Osteoblast (primary cell): ENCODE measurements around the gene EYS. TPM values are rescaled to one million over a fixed set of nuclear protein-coding genes. Genes with fewer than 3 reads are reported as not detected.

ENCODE experiments used
- DNase-seq: peaks from one replicate; pipeline ENCODE4 v3.0.0; 2011; ENCODE audit warnings: low spot score, mixed read lengths; ENCODE audit not compliant: insufficient read length; ENCODE audit errors: missing footprints
- H2AFZ ChIP-seq: 2 replicates; pipeline ENCODE4 v1.6.0; 2011; ENCODE audit warnings: mild to moderate bottlenecking, low read length
- H3K27ac ChIP-seq: 2 replicates; pipeline ENCODE4 v1.5.1; 2011; ENCODE audit warnings: mild to moderate bottlenecking, low read depth, low read length, moderate library complexity
- H3K27me3 ChIP-seq: 2 replicates; pipeline ENCODE4 v1.6.0; 2012; ENCODE audit warnings: mild to moderate bottlenecking, control low read depth, inconsistent platforms, low read length, moderate library complexity; ENCODE audit not compliant: insufficient read depth
- H3K36me3 ChIP-seq: 2 replicates; pipeline ENCODE4 v1.5.1; 2011; ENCODE audit warnings: mild to moderate bottlenecking, low read length, control low read depth, moderate library complexity; ENCODE audit not compliant: insufficient read depth
- H3K4me1 ChIP-seq: 2 replicates; pipeline ENCODE4 v1.5.1; 2011; ENCODE audit warnings: mild to moderate bottlenecking, low read length, control low read depth, moderate library complexity; ENCODE audit not compliant: insufficient read depth
- H3K4me2 ChIP-seq: 2 replicates; pipeline ENCODE4 v1.6.0; 2011; ENCODE audit warnings: mild to moderate bottlenecking, low read length; ENCODE audit not compliant: insufficient read depth
- H3K4me3 ChIP-seq: fragments of 200-600 bp; sonication (generic); 3 replicates; pipeline ENCODE4 v1.5.1; 2012; ENCODE audit warnings: mild to moderate bottlenecking, low read length, inconsistent platforms; ENCODE audit not compliant: insufficient read depth
- H3K79me2 ChIP-seq: 2 replicates; pipeline ENCODE4 v1.6.0; 2012; ENCODE audit warnings: mild to moderate bottlenecking, low read length, control low read depth, inconsistent platforms; ENCODE audit not compliant: insufficient read depth
- H3K9me3 ChIP-seq: 2 replicates; pipeline ENCODE4 v1.5.1; 2011; ENCODE audit warnings: low read depth, low read length, control low read depth
- H4K20me1 ChIP-seq: 2 replicates; pipeline ENCODE4 v1.6.0; 2012; ENCODE audit warnings: mild to moderate bottlenecking, low read length, control low read depth; ENCODE audit not compliant: insufficient read depth
- CTCF ChIP-seq: IDR thresholded peaks from 2 replicates; pipeline ENCODE4 v1.5.1; 2011; ENCODE audit warnings: mild to moderate bottlenecking, low read depth, low read length, moderate library complexity; ENCODE audit errors: extremely low read depth
- total RNA-seq: library from RNA; depleted of rRNA; stranded (reverse); fragments of >200 nt; gene quantifications from 2 replicates; pipeline ENCODE4 v1.2.3, GENCODE V29; 2012

Gene EYS
- total RNA-seq, 1 donor: under 0.01 TPM

- Histone ChIP-seq H3K4me2 (no peak overlapping the region), H3K27me3 (no peaks in the 10 kb centered on the region), H3K27ac (no peak overlapping the region), H3K36me3 (no peaks in the 10 kb centered on the region), H3K9me3 (peaks cover 5% of the 10 kb centered on the region), H2AFZ (no peak overlapping the region), H3K79me2 (no peaks in the 10 kb centered on the region), H4K20me1 (no peaks in the 10 kb centered on the region), H3K4me1 (no peaks in the 10 kb centered on the region), H3K4me3 (no peak overlapping the region)
- TF ChIP-seq CTCF: no peak
- no peak for DNase-seq
Observed at GRCh38 chr6:65157025-65157424, 550.0 kb downstream of the EYS start.

- Histone ChIP-seq H3K4me3 (no peak overlapping the region), H3K27ac (no peak overlapping the region), H3K4me2 (no peak overlapping the region), H4K20me1 (no peaks in the 10 kb centered on the region), H2AFZ (no peak overlapping the region), H3K27me3 (no peaks in the 10 kb centered on the region), H3K9me3 (peaks cover 6% of the 10 kb centered on the region), H3K79me2 (no peaks in the 10 kb centered on the region), H3K36me3 (no peaks in the 10 kb centered on the region), H3K4me1 (no peaks in the 10 kb centered on the region)
- no peak for DNase-seq
- TF ChIP-seq CTCF: no peak
Observed at GRCh38 chr6:65155083-65155482, 551.9 kb downstream of the EYS start.

GRCh38 chr6:65149841-65150240 is 557.2 kb downstream of the EYS start:
- Histone ChIP-seq H3K27me3 (no peaks in the 10 kb centered on the region), H4K20me1 (no peaks in the 10 kb centered on the region), H3K9me3 (peaks cover 6% of the 10 kb centered on the region), H3K27ac (no peak overlapping the region), H3K4me3 (no peak overlapping the region), H3K4me2 (no peak overlapping the region), H3K79me2 (no peaks in the 10 kb centered on the region), H3K4me1 (no peaks in the 10 kb centered on the region), H2AFZ (no peak overlapping the region), H3K36me3 (no peaks in the 10 kb centered on the region)
- DNase-seq: no peak
- TF ChIP-seq CTCF: no peak

- H3K79me2 ChIP-seq: no peaks in the 10 kb centered on the region
- H3K4me3 ChIP-seq: no peak overlapping the region
- no peaks in the 10 kb centered on the region for H3K27me3 ChIP-seq
- no peak overlapping the region for H2AFZ ChIP-seq
- DNase-seq: no peak
- no peaks in the 10 kb centered on the region for H3K4me1 ChIP-seq
- no peaks in the 10 kb centered on the region for H4K20me1 ChIP-seq
- no peak for TF ChIP-seq CTCF
- H3K27ac ChIP-seq: no peak overlapping the region
- H3K36me3 ChIP-seq: no peaks in the 10 kb centered on the region
- no peak overlapping the region for H3K4me2 ChIP-seq
- peaks cover 6% of the 10 kb centered on the region for H3K9me3 ChIP-seq
Observed at GRCh38 chr6:65148839-65149238, 558.2 kb downstream of the EYS start.
